HG03354 (cell line): Measurements from ENCODE around the gene ABL2.

Experiments used
- ATAC-seq: cut with Tn5 transposase; IDR thresholded peaks from one replicate; pipeline ENCODE4 v1.9.1; 2021; ENCODE audit warnings: mild to moderate bottlenecking; ENCODE audit not compliant: unreplicated experiment, poor library complexity, severe bottlenecking

The ABL2 gene

DNA sequence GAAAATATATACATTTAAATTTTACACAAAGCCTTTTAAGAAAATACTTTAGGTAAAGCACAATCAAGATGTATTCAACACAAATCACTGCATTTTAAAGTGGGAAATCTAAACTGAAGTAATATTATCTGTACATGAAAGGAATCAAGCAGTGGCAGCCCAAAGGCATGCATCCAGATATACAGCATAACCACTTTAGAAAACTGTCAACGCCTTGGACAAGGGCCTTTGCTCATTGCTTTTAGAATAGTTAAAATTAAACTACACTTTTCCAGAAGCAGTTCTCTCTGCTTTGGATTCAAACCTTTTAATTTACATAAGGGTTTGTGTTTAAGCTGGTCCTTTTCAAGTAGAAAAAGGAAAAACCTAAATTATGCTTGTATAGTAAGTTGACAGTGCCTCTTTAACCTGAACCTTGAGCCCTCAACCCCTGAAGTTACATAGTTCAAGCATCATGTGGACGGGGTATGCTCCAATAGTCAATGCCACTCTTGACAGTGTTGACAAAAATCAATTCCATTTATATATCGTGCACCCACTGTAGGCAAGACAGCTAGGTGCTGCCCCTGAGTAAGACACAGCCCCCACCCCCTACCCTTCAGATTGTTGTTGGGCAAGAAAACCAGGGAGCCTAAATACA is 124.7 kb downstream of the ABL2 start:
- ATAC-seq: no peak

DNA sequence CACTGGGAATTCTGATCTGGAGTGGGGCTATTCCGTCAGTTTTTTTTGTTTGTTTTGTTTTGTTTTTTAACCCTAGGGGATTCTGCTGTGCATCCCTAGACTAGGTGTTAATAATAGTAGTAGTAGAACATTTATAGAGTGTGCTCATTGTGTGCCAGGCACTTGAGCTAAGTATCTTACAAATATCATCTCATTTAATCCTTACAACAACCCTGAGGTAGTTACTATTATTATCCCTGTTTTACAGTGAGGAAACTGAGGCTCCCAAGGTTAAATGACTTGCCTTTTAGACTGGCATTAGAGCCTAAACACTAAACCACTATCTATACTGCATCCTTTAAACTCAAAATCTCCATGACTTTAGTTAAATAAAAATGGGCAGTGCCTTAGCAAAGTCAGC is 125.5 kb downstream of the ABL2 start:
- ATAC-seq: no peak

DNA sequence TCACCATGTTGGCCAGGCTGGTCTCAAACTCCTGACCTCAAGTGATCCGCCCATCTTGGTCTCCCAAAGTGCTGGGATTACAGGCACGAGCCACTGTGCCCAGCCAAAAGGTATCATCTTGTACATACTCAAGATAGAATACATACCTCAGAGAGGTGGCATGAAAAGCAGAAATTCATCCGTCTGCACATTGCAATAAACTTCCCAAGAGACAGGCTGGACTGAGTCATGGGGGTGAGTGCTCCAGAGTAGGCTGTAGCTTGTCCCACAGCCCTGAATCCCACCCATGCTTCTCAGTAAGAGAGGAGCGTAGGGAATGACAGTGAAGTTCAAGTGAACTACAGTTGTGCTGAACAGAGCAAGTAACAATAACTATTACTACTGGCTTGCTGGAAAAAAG is 127.9 kb downstream of the ABL2 start:
- ATAC-seq: no peak

DNA sequence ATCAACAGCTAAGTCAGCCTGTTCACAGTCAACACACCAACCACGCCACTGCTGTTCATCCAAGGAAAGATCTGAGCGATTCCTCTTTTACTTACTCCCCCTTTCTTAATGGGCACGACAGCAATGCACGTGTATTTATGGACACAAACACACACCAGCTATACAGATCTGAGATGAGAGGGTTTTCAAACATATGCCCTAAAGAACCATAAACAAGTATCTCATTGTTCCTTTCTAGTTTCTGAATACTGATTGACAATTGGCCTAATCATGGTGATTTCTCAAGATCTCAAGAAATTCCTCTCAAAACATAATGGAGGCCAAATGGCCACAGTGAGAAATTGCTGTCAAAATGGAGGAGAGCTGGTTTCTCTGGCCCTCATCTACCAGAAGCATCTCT is 129.6 kb downstream of the ABL2 start:
- no peak for ATAC-seq

DNA sequence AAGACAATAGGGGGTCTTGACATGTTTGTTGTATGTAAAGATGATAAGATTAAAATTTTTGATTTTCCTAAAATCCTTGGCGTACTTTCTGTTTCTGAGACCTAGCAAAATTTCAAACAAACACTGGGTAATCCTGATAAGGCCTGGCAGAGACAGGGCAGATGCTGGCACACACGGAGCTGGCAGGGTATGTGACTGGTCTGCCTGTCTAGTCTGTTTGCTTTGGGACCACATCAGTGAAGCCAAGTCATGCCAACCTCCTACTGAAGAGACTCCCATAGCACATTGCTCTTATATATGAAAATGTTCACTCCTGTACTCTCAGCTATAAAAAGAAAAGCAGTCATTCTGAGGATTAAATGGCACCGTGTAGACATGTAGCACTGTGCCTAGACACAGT is 133.6 kb downstream of the ABL2 start:
- ATAC-seq: no peak

DNA sequence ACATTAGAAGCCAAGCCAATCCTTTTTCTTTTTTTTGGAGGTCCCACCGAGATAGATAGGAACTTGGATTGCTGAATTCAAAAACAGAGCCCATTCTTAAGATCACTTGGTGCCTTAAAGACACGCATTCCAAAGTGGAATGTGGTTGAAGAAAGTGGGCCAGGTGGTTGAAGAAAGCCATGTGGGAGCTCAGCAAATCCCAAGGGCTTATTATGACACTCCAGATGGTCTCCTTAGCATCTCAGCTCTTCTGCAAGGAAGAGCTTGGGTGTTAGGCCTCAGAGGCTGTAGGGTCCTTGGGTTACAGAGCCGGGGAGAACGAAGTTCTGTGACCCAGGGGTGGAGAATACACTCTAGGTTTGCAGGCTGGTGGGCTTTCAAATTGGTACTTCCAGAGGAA is 134.1 kb downstream of the ABL2 start:
- no peak for ATAC-seq

DNA sequence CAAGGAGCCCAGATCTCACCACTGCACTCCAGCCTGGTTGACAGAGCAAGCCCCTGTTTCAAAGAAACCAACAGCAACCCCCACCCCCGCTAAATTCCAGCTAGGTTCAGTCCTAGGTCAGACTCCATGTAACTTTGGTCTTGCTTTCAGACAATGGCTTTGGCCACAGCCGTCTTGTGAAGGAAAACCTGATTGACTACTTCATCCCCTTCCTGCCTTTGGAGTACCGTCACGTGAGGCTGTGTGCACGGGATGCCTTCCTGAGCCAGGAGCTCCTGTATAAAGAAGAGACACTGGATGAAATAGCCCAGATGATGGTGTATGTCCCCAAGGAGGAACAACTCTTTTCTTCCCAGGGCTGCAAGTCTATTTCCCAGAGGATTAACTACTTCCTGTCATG is 134.7 kb downstream of the ABL2 start:
- no peak for ATAC-seq

DNA sequence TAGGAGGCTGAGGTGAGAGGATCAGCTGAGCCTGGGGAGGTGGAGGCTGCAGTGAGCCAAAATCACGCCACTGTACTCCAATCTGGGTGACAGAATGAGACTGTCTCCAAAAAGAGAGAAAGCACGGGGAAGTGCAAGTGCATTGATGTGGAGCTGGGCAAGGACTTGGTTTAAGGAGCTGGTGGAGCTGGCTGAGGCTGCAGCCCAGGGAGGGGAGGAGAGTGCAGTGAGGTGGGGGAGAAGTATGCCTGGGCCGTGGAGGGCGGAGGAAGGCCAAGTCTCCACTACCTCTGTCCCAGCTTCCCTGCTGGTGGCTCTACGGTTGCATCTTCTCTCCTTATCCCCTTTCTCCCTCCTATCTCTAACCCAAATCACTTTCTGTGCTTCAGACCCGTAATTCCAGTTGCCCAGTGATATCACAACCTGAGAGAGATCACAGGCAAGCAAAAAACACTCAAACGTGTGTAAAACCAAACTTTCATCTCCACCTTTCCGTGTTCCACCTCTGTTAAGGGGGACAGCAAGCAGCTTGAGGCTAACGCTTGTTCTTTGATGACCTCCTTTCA is 136.5 kb downstream of the ABL2 start:
- ATAC-seq: no peak

DNA sequence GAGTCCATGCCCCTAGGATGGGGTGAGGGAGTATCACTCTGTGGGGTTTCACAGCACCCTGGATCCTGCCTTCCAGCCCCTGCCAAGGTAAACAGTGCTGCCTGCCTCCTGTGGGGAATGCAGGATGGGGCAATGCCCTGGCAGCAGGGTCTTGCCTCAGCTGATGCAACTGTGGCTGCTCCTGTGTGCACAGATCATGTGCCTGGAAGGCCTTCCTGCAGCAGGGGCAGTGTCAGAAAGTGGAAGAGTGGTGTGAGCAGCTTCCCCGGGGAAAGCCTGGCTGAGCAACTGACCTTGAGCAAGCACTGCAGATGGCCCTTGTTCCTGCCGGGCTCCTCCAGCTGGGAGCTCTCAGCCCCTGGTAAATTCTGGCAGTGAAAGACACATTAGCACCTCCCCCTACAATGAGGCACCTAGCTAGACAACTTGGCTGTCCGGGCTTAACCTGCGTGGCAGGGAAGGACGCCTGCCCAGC is 137.7 kb downstream of the ABL2 start:
- no peak for ATAC-seq

DNA sequence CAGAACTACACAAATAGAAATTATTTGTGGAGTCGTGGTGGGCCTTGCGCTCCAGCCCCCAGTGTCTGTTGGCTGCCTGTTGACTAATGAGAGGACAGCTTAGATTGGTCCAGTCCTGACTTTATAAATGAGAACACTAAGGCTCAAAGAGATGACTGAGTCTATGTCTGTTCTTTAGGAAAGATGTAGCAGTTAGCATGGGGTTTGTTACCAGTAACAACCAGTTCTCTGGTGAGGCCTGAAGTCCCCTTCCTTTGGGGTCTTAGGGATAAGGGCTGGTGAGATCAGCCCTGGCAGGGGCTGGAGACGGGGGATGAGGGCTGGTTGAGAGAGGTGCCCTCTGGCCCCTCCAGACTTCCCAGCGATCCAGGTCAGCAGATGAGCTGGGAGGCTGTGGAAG is 138.6 kb downstream of the ABL2 start:
- no peak for ATAC-seq

DNA sequence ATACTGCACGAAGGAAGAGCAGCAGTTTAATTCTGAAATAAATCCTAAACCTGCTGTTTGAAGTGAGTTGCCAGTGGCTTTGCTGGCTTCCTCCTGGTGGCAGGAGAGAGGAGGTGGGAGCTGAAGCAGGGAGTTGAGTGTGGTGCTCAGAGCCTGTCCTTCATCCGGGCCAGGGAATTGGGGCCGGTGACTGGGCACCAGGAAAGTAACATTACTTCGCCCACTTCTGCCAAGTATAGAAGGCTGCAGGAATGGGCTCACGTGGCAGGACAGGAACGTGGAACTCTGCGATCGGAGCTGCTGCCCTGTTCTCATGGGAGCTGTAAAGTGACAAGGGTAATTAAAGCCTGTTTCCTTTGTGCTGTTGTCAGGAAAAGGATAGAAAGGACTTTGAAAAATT is 139.0 kb downstream of the ABL2 start:
- ATAC-seq: no peak

DNA sequence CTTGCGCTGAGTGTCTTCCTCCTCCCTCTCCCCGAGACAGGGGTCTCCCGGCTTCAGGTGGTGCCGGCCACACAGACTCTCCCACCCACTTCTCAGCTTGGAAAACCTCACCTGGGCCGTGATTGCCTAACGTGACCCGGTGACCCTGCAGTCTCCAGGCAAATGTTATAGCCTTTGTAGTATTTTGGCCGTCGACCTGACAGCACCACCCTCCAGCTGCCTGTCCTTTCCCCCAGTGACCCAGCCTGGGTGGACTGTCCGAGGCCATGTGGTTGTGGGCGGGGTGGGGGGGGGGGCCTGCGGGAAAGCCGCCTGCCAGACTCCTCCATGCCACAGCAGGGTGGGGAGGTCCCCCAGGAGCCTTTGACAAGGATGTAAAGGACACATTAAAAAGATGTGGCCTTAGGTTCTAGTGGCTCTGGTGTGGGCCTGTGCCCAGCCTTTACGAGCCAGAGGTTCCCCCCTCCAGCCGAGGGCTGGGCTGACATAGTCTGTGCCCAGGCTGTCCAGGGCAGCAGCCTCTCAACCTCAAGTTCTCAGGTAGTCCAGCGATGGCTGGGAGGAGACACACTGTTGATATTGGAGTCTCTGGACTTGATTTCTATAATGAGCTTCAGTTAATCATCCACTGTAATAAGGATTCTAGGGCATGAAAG is 139.5 kb downstream of the ABL2 start:
- no peak for ATAC-seq

DNA sequence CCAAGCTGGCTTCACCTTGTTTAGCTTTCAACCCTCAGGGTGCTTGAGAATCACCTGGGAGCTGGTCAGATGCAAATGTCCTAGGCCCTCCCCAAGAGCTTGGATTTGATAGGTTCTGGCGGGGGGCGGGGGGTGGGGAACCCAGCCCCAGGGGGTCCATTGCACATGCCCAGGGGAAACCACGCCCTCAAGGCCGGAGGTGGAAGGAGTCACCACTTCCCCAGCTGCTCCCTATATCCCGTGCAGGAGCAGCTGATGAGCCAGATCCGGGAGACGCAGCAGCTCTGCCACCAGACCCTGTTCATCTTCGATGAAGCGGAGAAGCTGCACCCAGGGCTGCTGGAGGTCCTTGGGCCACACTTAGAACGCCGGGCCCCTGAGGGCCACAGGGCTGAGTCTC is 141.8 kb downstream of the ABL2 start:
- ATAC-seq: no peak

DNA sequence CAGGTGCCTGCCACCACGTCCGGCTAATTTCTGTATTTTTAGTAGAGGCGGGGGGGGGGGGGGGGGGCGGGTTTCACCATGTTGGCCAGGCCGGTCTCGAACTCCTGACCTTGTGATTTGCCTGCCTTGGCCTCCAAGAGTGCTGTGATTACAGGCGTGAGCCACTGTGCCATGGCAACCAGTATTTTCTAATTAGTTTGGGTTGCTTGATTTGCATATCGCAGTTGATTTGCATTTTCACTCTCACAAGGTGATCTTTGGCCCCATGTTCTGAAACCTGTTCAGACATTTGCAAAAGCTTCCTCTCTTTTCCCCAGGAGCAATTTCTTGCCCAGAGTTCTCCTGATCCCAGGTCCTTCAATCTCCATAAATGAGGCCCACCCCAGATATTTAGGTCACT is 145.9 kb downstream of the ABL2 start:
- peak; percentile 20 for ATAC-seq

DNA sequence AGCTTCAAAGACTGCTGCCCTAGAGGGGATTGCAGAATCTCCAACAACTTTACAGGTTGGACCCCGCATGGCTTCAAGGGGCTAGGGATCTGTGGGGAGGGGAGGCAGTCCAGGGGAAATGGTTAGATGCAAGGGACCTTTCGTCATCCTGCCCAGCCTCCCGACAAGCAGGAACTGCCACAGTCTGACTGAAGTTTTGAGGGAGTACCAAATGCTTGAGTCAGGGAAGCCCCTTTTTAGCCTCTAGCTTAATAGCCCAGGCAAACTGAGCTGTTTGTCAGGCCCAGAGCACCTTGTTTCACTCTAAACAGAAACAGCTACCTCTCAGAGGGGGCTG is 146.5 kb downstream of the ABL2 start:
- ATAC-seq: no peak

DNA sequence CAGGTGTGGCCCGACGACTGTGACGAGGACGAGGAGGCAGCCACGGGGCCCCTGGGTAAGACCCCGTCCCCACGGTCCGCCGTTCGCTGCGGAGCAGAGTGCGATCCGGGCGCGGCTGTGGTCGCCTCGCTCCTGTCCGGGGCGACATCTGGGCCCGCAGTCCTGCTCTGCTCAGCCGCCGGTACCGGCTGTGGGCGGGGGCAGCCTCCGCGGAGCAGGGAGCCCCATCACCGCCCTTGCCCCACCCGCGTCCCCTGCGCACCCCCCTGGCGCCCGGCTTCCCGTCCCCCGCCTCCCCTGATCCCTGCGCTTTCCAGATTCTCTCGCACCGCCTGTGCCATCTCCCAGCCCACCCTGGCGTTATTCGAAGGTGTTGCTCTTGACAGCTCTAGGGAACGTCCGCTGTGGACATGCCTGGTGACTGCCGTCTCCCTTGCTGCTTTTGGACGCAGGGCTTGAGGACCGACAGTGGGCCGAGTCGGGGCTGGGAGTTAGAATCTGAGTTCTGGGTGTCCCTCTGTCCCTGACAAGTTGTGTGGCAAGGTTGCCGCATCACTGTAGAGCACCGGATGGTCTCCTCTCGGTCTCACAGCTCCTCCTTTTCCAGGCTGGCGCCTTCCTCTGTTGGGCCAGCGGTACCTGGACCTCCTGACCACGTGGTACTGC is 147.0 kb downstream of the ABL2 start:
- peak; percentile 20 for ATAC-seq

DNA sequence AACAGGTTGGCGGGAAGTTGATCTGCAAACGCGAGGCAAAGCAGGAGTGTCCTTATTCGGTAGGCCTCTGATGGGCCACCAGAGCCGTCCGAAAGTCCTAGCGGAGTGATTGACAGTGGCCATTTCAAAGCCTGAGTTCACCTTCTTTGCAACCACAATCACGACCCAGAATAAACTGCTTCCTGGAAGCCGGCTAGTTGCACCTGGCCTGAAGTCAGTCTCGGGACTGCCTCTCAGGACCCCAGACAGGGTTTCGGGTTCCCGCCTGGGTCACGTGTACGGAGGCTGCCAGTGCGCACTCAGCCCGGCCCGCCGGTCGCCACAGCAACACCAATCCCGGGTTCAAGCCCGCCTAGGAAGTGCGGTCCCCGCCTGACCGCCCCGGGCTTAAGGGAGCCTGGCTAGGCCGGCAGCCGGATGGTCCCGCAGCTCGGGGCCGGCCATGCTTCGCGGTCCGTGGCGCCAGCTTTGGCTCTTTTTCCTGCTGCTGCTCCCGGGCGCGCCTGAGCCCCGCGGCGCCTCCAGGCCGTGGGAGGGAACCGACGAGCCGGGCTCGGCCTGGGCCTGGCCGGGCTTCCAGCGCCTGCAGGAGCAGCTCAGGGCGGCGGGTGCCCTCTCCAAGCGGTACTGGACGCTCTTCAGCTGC is 147.7 kb downstream of the ABL2 start, which contains the start of gene TOR3A:
TSS of gene TOR3A (plus strand) at position 384 of the 646 bp plus-strand sequence. CDS start at position 443, 59 bp downstream.
- peak; percentile 85 for ATAC-seq

DNA sequence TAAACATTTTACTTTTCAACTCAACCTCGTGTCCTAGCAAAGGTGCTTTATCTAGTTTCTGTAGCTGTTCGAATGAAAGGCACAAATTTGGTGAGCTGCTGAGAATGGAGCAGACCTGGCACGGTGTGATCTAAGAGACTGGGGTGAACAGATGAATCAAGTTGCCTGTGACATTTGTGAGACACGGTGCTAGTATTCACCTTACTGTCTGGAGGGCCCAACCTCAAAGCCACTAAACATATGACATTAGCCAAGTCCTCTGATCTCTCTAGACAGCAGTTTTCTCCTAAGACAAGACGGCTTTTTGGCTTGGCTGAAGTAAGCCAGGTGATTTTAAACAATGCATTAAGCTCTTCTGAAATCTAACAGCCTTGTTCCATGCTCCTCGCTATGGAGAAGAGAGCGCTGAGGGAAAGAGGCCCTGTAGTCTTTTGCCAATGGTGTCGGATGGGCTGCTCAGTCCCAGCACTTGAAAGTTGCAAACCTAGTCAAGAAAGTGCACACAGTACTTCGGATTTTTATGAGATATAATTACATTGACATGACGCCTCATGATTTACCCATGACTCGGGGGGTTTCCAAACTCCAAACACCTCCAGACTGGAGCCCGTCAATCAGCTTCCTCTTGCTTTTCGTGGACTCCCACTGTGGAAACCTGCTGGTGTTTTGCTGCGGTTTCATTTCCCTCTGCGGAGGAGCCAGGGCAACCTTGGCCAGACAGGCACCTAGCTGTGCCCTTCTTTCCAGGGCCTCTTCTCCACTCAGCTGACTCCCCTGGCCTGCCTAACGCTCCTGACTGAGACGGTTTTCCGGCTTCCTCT is 148.4 kb downstream of the ABL2 start:
- peak; percentile 28 for ATAC-seq

DNA sequence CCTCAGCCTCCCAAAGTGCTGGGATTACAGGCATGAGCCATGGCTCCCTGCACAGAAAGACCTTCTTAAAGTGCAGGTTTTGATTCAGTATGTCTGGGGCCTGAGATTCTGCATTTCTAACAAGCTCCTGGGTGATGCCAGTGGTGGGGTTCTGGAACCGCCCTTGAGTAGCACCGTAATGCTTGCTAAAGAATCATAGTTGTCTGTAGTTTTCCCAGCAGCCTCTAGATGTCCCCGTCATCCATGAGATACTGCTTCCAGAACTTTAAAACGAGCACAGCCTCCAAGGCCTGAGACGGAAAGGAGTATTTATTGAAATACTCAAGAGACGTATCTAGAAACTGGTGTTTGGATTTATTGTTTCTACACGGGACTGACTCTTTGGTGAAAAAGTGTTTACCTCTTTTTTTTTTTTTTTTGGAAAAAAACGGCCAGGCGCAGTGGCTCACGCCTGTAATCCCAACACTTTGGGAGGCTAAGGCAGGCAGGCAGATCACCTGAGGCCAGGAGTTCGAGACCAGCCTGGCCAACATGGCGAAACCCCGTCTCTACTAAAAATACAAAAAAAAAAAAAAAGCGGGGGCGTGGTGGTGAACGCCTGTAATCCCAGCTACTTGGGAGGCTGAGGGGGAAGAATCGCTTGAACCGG is 150.2 kb downstream of the ABL2 start:
- peak; percentile 12 for ATAC-seq
